K562 treated with DMSO at 1 percent for 12 hours (cell line): Measurements from ENCODE around the gene ZC3H11A. TPM values are rescaled to one million over a fixed set of nuclear protein-coding genes. Genes with fewer than 3 reads are reported as not detected.

Experiments used
- total RNA-seq: library from RNA; unstranded; fragments of 300-600 nt; gene quantifications from 2 replicates; pipeline ENCODE4 v1.2.3, GENCODE V29; 2022; ENCODE audit not compliant: insufficient read depth

Gene ZC3H11A
- total RNA-seq, result 34.7 and 105 TPM in 2 replicates

GRCh38 chr1:203795441-203796235 is at the start of gene ZC3H11A, which contains the start of gene ZBED6:
ZC3H11A (plus strand) TSS chr1:203795623; CDS start chr1:203817071, 21,448 bp downstream.
ZBED6 (plus strand) TSS chr1:203795623; CDS start chr1:203797523, 1,900 bp downstream.

DNA sequence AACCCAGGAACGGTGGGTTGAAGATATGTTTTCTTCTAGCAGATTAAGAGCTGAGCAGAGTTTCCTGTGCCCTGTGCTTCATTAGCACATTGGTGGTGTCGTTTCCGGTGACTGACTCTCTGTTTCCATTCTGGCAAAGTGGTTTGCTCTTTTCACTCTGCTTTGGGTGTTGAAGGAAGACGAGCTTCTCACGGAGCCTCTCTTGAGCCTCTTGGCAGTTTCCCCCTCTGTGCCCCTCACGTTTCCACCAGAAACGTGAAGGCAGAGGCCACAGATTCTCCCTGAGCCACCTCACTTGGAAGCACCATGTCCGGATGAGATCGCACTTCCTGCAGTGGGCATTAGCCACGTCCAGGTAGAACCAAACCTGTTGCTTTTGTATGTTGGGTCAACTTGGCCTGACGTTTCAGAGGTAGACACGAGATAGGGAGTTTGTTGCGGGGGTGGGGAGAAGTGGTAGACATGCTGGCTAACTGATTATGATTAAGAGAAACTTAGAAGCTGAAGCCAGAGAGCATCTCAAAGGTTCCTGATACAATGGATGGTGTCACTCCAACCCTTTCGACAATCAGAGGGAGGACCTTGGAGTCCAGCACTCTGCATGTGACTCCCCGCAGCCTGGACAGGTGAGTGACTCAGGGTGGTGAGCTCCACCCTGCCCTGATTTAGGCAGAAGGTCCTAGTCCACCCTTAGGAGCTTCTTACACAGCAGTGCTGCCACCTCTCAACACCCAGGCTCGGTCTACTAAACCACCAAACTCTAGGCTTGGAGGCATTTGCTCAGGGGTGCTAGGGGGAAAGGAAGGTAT is 30.2 kb upstream of the ZC3H11A start, which contains the start of gene LAX1:
LAX1 (plus strand) TSS at position 155 of the 809 bp plus-strand sequence; CDS start at position 538, 383 bp downstream.

Other genes with a start within 250 kb of the ZC3H11A start
- 6.0 and 24.6 TPM in 2 replicates for gene ATP2B4, start 168.8 kb upstream of the ZC3H11A start, total RNA-seq
- gene LAX1, start 30.4 kb upstream of the ZC3H11A start, total RNA-seq, result not detected in 2 replicates
- 0.27 and 4.8 TPM in 2 replicates for gene ZBED6, start within 50 bp of the ZC3H11A start, total RNA-seq
- gene SNRPE, start 66.0 kb downstream of the ZC3H11A start, total RNA-seq, result 127 and 189 TPM in 2 replicates